ENCODE measurements around the gene CLCN6.

Gene CLCN6, protein sequence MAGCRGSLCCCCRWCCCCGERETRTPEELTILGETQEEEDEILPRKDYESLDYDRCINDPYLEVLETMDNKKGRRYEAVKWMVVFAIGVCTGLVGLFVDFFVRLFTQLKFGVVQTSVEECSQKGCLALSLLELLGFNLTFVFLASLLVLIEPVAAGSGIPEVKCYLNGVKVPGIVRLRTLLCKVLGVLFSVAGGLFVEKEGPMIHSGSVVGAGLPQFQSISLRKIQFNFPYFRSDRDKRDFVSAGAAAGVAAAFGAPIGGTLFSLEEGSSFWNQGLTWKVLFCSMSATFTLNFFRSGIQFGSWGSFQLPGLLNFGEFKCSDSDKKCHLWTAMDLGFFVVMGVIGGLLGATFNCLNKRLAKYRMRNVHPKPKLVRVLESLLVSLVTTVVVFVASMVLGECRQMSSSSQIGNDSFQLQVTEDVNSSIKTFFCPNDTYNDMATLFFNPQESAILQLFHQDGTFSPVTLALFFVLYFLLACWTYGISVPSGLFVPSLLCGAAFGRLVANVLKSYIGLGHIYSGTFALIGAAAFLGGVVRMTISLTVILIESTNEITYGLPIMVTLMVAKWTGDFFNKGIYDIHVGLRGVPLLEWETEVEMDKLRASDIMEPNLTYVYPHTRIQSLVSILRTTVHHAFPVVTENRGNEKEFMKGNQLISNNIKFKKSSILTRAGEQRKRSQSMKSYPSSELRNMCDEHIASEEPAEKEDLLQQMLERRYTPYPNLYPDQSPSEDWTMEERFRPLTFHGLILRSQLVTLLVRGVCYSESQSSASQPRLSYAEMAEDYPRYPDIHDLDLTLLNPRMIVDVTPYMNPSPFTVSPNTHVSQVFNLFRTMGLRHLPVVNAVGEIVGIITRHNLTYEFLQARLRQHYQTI

GRCh38 chr1:11805422-11806306, at the start of gene CLCN6, which contains the start of gene MTHFR:
CLCN6 (plus strand) TSS chr1:11806191; CDS start chr1:11806263, 72 bp downstream.
MTHFR (minus strand) TSS chr1:11805964; CDS start chr1:11803116, 2,848 bp downstream.
- DNase-seq (ENCODE audit: low spot score) = peak; percentile 100

DNA sequence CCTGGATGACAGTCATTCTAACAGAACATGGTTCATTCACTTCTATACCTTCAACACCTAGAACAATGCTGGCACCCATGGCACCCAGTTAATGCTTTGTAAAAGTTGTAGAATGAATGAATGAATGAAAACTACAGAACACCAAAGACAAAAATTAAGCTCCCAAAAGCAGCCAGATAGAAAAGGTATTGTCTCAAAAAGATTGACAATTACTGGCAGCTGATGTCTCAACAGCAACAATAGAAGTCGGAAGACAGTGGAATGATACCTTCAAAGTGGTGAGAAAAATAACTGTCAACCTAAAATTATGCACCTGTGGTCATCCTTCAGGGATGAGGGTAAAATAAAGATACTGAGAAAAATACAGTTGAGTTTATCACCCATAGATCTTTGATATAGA, 48.9 kb upstream of the CLCN6 start:
- no peak for DNase-seq (ENCODE audit: low spot score)

DNA sequence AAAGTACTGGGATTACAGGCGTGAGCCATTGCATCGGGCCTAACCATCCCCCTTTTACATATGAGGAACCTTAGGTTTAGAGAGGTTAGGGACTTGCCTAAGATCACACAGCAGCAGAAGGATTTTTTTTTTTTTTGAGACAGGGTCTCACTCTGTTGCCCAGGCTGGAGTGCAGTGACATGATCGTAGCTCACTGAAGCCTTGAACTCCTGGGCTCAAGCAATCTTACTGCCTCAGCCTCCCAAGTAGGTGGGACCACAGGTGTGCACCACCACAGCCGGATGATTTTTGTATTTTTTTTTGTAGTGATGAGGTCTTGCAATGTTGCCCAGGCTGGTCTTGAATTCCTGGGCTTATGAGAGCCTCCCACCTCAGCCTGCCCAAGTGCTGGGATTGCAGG, 46.2 kb upstream of the CLCN6 start:
- no peak for DNase-seq (ENCODE audit: low spot score)

GRCh38 chr1:11761285-11761684, 44.7 kb upstream of the CLCN6 start:
- no peak for DNase-seq (ENCODE audit: low spot score)

DNA sequence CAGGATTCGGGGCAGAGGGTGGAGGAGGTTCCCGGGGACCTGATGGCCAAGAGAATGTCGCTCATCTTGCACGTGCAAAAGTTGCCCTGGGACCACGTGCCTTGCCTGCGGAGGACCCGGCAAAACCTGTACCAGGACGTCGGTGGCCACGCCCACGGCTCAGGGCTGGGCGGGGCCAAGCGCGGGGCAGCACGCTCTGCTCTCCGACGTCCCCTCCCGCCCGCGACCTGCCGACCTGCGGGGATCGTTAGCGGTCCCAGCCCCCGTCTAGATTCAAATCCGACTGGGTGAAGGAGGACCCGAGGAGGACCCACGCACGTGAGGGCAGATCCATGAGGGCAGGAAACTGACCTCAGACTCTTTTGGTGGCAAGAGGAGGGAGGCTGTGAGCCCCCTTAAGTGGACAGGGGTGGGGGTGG, 44.0 kb upstream of the CLCN6 start, which contains the start of gene C1orf167:
Gene C1orf167, plus strand, starts transcription at position 206 of the 419 bp plus-strand sequence. CDS start 2,208 bp downstream, outside the sequence.
- DNase-seq (ENCODE audit: low spot score) = no peak

- no peak for DNase-seq (ENCODE audit: low spot score)
Observed at GRCh38 chr1:11764115-11764514, 41.9 kb upstream of the CLCN6 start.

GRCh38 chr1:11764519-11764918, 41.5 kb upstream of the CLCN6 start:
- no peak for DNase-seq (ENCODE audit: low spot score)

GRCh38 chr1:11765661-11766428, 40.1 kb upstream of the CLCN6 start:
- no peak for DNase-seq (ENCODE audit: low spot score)

GRCh38 chr1:11766429-11766776, 39.6 kb upstream of the CLCN6 start:
- no peak for DNase-seq (ENCODE audit: low spot score)

- DNase-seq (ENCODE audit: low spot score) = no peak
Observed at GRCh38 chr1:11767922-11768704, 37.9 kb upstream of the CLCN6 start.

DNA sequence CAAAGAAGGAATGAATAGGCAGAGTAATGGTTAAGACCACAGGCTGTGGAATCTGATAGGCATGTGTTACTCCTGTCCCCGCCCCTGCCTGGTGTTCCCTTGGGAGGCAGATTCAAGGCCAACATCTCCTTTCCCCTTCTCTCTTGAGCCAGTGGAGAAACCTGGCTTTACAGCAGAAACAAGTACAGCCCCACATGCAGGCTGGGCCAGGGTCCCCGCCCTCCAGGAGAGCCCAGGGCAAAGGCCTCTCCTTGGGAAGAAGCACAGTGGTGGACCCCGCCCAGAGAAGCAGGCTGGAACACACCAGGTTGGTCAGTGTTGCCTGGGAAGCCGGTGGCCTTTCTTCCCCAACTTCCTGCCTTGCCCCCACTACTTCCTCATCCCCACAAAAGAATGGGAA, 37.2 kb upstream of the CLCN6 start:
- no peak for DNase-seq (ENCODE audit: low spot score)

- no peak for DNase-seq (ENCODE audit: low spot score)
Observed at GRCh38 chr1:11769274-11769673, 36.7 kb upstream of the CLCN6 start.

DNA sequence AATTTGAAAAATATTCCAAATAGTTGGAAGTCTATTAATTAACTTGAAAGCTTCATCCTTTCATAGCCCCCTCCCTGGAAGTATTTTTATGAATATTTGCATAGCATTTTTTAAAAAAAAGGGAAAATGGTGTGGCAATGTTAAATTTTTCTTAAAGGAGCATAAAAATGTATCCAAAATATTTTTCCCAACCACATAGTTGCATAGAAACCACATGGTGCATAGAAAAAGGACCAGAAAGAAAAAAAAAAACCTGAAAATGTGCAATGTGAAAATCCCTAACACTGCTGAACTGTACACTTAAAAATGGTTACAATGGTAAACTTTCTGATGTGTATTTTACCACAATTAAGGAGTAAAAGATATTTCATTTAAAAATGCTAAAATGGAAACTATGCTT, 36.0 kb upstream of the CLCN6 start:
- DNase-seq (ENCODE audit: low spot score) = no peak

DNA sequence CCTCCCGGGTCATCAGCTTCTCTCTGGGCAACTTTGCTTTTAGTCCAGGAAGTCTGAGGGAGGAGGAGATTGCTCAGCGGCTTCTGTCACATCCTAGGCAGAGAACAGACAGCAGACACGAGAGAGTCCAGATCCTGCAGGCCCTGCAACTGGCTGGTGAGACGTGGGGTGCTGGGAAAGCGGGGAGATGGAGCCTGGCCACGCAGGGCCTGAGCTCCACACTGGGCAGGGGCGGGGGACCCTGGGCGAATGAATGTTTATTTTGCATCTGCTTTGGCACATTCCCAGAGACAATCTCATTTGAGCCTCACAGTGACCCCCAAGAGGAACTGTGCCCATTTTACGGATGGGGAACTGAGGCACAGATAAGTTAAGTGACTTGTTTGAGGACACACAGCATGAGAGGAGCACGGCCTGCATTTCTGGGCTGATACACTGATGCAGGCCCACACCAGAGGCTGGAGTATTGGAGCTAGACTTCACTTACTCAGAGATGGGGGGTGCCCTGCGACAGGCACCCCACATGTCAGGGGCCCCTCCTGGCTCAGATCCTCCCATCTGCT, 34.4 kb upstream of the CLCN6 start:
- DNase-seq (ENCODE audit: low spot score) = no peak

DNA sequence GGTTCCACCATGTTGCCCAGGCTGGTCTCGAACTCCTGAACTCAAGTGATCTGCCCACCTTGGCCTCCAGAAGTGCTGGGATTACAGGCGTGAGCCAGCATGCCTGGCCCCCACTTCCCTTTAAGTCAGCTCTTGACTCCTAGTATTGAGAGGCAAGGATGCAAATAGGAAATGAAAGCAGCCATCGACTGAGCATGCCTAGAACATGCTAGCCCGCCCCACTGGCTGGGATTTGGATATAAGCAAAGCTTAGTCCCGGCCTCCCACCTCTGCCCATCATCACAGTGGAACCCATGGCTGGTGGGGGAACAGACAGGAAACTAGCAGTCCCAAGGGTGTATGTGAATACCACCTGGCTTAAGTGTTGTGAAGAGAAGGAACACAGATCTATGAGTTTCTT, 33.5 kb upstream of the CLCN6 start:
- DNase-seq (ENCODE audit: low spot score) = no peak

DNA sequence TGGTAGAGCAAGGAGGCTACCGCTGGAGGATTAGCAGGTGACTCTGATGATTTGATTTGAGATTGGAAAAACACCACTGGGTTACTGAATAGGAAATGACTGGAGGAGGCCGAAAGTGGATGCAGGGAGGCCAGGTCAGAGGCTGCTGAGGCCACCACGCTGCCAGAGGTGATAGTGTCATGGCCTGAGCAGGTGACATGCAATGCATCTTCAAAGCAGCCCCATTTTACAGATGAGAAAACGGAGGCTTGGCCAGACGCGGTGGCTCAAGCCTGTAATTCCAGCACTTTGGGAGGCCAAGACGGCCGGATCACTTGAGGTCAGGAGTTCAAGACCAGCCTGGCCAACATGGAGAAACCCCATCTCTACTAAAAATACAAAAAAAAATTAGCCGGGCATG, 31.2 kb upstream of the CLCN6 start:
- DNase-seq (ENCODE audit: low spot score) = no peak

GRCh38 chr1:11777658-11778322, 28.2 kb upstream of the CLCN6 start:
- DNase-seq (ENCODE audit: low spot score) = no peak

DNA sequence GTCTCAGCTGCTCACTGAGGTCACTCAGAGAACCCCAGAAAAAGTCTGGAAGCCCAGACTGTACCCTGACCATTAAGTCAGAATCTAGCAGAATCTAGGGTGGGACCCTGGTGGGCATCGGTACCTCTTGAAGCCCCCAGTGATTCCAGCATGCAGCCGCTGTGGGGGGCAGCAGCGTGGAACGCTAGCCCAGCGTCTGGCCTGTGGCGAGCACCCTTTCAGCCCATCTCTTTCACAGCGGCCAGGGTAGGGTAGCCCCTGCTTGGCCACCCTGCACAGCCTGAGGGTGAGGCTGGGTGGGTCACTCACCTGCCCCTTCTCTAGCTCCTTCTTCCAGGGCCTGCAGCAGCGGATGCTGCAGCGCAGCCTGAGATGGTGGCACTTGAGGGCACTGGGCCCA, 27.7 kb upstream of the CLCN6 start:
- no peak for DNase-seq (ENCODE audit: low spot score)

- DNase-seq (ENCODE audit: low spot score) = no peak
Observed at GRCh38 chr1:11778844-11779623, 27.0 kb upstream of the CLCN6 start.
